ENCODE measurements around the gene NTN1.
"Not testable (repeated sequence)": the region's sequence is repeated elsewhere in the genome, so short reads cannot be mapped to it uniquely, and the experiment has no call there.

Gene NTN1

GRCh38 chr17:9021158-9021991, at the start of gene NTN1:
Gene NTN1 (plus strand): TSS chr17:9021510. CDS start chr17:9022374, 864 bp downstream.
- DNase-seq, result no peak

GRCh38 chr17:8975091-8975725, 46.1 kb upstream of the NTN1 start:
- DNase-seq, result no peak

DNA sequence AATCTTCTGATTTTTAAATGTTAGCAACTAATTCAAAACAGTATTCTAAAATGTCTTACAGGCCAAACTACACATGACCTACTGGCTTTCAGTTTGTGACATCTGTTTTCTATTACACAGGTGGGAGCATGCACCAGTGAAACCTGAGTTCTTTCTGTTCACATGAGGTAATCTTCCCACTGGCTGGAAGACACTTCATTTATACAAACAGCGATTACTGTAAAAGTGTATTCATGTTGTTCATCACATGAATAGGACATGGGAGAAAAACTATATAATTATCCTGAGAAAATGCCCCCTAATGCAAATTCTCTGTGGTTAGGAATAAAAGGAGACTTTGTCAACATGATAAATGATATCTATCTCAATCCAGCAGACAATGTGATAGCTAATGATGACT, 44.7 kb upstream of the NTN1 start:
- no peak for DNase-seq

DNA sequence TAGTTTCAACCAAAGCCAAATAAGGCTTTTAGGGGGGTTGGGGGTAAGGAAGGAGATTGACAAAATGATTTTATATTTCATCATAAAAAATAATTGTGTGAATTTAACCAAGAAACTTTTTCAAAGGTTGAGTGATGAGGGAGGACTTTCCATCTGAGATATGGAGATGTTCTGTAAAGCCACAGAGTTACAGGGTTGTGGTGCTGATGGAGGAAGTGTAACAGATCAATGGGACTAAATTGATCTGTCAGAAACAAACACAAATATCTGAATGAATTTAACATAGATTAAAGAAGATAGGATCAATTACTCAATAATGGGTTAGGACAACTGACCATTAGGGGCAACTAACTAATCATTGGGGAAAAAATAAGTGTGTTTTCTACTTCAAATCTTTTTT, 41.6 kb upstream of the NTN1 start:
- DNase-seq, result no peak

GRCh38 chr17:8981443-8981842, 39.9 kb upstream of the NTN1 start:
- no peak for DNase-seq

DNA sequence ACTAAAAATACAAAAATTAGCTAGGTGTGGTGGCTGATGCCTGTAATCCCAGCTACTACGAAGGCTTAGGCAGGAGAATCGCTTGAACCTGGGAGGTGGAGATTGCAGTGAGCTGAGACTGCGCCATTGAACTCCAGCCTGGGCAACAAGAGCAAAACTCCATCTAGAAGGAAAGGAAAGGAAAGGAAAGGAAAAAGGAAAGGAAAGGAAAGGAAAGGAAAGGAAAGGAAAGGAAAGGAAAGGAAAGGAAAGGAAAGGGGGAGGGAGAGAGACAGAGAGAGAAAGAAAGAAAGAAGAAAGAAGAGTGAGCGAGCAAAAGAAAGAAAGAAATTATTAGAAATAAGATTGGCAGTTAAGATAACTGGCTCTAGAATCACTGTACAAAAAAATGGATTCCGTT, 37.1 kb upstream of the NTN1 start:
- DNase-seq, result not testable (repeated sequence)

DNA sequence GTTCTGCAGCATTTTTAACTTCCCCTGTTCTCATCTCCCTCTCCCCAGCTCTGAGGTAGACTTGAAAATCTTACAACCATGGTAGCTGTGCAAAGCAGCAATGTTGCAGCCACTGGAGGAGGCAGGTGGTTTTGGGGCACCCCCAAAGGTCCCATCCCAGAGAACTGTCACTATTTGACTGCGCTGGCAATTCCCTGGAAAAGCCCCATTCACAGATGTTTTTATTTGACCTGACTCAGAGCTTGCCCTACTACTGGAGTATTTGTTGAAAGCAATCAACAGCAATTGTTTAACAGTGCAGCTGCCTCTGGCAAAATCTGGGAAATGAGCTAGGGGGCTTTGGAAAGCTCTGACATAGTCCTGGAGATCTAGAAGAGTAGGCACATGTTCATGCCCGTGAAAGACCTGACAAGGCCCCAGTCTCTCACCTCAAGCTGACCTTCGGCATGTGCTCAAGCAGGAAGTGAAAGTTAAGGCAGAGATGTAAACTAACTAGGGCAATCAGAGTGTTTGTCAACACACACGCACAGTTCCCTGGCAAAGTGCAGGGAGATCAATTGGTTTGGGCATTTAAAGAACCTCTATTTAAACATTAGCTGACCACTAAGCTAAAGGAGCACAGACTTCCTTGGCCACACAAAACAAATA, 36.1 kb upstream of the NTN1 start:
- no peak for DNase-seq

DNA sequence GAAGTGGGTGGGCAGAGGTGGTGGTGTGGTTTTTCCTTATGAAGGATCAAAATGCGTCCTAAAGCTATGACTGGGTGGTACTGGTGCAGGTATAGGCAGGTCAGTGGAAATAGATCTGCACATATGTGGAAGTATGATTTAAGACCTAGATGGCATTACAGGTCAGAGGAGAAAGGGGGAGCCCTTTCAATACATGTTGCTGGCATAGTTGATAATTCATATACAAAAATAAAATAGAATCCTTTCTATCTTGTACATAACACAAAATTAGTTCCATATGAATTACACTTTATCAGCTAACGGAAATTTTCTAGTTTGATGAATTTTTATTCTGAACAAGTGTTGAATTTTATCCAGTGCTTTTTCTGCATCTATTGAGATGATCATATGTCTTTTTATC, 35.0 kb upstream of the NTN1 start:
- no peak for DNase-seq

DNA sequence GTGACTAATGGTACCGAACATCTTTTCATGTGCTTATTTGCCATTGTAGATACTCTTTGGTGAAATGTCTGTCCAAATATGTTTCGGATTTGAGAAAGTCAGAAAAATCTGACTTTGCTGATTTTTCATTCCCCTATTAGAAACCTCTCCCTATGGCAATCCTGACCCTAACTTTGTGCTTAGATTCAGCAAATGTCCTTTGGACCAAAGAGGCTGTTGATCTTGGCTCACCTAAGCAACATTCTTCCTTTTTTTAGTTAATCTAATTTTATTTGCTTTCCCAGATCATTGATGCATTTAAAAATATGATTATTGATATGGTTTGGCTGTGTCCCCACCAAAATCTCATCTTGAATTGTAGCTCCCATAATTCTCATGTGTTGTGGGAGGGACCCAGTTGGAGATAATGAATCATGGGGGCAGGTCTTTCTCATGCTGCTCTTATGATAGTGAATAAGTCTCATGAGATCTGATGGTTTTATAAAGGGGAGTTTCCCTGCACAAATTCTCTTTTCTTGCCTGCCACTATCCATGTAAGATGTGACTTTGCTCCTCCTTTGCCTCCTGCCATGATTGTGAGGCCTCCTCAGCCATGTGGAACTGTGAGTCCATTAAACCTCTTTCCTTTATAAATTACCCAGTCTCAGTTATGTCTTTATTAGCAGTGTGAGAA, 32.9 kb upstream of the NTN1 start:
- DNase-seq, result not testable (repeated sequence)

- no peak for DNase-seq
These were observed 29.6 kb upstream of the NTN1 start for GRCh38 chr17:8991514-8992285.

DNA sequence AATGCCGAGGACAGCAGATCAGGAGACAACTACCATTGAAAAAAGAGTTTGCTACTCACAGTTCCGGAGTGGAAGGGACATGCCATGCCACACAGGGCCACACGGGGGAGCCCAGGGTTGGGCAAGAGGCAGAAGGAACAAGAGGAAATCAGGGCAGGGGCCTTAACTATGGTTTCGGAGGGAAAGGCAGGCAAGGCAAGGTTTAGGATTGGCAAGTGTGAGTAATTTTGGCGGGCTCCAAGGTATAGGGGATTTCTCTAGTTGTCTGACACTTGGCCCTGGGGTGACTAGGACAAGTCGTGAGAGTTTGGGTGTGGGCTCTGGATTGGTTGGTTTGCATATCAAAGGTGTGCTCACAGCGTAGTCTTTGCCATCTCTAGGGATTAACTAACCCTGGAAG, 27.0 kb upstream of the NTN1 start:
- DNase-seq, result no peak

- DNase-seq, result no peak
These were observed 25.6 kb upstream of the NTN1 start for GRCh38 chr17:8995711-8996110.

GRCh38 chr17:8997994-8998628, 23.2 kb upstream of the NTN1 start:
- no peak for DNase-seq

- no peak for DNase-seq
These were observed 19.8 kb upstream of the NTN1 start for GRCh38 chr17:9001559-9001958.

DNA sequence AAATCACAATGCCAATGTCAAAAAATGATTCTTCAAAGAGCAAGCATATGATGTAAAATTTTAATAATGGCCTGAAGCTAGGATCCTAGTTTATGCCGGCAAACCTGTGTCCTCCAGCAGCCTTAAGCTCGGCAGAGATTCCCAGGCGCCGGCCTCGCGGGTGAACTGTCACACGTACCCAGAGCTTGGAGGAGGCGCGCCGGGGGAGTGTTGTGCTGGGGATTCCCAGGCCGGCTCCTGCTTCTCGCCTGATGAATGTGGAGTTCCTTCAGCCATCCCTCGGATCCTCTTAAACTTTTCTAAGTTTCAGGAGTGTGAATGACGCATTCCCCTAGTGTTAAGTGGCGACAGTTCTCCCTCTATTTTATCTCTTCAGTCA, 19.1 kb upstream of the NTN1 start:
- DNase-seq, result no peak

DNA sequence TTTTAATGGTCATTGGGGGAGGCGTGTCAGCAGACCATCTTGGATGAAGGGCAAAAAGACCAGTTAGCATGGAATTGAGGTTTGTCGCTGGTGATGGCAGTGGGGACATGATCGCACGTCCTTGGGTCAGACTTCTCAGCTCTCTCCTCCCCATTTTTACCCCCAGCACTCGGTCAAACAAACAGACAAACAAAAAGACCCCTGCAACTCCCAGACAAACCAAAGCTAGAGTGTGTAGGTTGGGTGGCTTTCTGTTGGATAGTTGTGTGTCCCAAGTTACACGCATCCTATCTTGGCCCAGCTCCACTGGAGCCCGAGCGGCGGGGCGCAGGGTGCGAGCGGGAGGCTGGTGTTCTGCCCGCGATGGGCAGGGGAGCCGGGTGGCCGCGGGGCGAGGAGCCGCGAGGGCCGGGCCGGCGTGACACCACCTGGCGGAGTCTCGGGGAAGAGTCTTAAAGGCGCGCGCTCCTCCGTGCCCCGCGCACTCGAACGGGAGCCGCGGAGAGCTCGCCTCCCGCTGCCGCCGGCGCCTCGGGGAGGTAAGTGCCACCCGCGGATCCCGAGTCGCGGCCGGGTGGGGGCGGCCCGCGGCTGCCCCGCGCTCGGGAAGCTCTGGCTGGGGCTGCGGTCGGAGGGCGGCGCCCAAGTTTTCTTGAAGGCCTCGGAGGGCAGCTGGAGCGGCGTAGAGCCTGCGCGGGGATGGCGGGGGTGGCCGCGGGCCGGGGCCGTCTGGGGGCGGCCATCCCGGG, 18.5 kb upstream of the NTN1 start:
- DNase-seq, result no peak

GRCh38 chr17:9003355-9004131, 17.8 kb upstream of the NTN1 start:
- DNase-seq, result no peak

GRCh38 chr17:9004132-9004960, 17.0 kb upstream of the NTN1 start:
- no peak for DNase-seq

DNA sequence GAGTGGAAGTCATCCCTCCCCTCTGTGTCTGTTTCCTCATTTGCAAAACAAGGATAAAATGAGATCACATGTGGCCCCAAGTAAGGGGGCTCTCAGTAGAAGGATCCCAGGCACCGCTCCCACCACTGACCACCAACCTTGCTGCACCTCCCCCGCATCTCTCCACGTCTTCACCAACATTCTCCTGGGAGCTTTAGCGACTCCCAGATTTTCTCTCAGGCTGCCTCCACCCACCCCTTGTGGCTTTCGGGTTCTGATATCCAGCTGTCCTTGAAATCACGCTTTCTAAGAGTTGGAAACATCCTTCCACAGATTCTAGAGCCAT, 16.4 kb upstream of the NTN1 start:
- no peak for DNase-seq
